HG03139 (cell line): ENCODE results near the gene DBI.

Source experiments
- ATAC-seq: cut with Tn5 transposase; IDR thresholded peaks from one replicate; pipeline ENCODE4 v1.9.1; 2021; ENCODE audit not compliant: unreplicated experiment

The DBI gene

GRCh38 chr2:119366649-119367471, at the start of gene DBI, which contains the start of gene C2orf76:
Gene DBI, plus strand, starts transcription at chr2:119366977. Its CDS starts 75 bp downstream, at chr2:119367052.
Gene C2orf76, minus strand, starts transcription at chr2:119366834. Its CDS starts 26,875 bp downstream, at chr2:119339959.
- ATAC-seq, result peak; percentile 95

- no peak for ATAC-seq
These were observed 49.2 kb upstream of the DBI start for GRCh38 chr2:119317554-119317953.

- no peak for ATAC-seq
These were observed 47.2 kb upstream of the DBI start for GRCh38 chr2:119319593-119319992.

GRCh38 chr2:119323459-119323858, 43.3 kb upstream of the DBI start:
- ATAC-seq, result no peak

GRCh38 chr2:119324685-119325270, 42.0 kb upstream of the DBI start:
- no peak for ATAC-seq

GRCh38 chr2:119326938-119327337, 39.8 kb upstream of the DBI start:
- ATAC-seq, result no peak

- no peak for ATAC-seq
These were observed 39.3 kb upstream of the DBI start for GRCh38 chr2:119327431-119327830.

- ATAC-seq, result no peak
These were observed 33.8 kb upstream of the DBI start for GRCh38 chr2:119332953-119333352.

- no peak for ATAC-seq
These were observed 33.4 kb upstream of the DBI start for GRCh38 chr2:119333360-119333759.

GRCh38 chr2:119333833-119334232, 32.9 kb upstream of the DBI start:
- ATAC-seq, result no peak

GRCh38 chr2:119337749-119338148, 29.0 kb upstream of the DBI start:
- ATAC-seq, result no peak

- ATAC-seq, result no peak
These were observed 28.5 kb upstream of the DBI start for GRCh38 chr2:119338272-119338671.

- peak; percentile 100 for ATAC-seq
These were observed 27.8 kb upstream of the DBI start for GRCh38 chr2:119338826-119339561.

GRCh38 chr2:119339562-119339923, 27.2 kb upstream of the DBI start:
- ATAC-seq, result no peak

- ATAC-seq, result no peak
These were observed 25.1 kb upstream of the DBI start for GRCh38 chr2:119341684-119342083.

GRCh38 chr2:119349289-119349688, 17.5 kb upstream of the DBI start:
- no peak for ATAC-seq

- no peak for ATAC-seq
These were observed 16.3 kb upstream of the DBI start for GRCh38 chr2:119350311-119350998.

- peak; percentile 95 for ATAC-seq
These were observed 14.4 kb upstream of the DBI start for GRCh38 chr2:119352357-119352756.

GRCh38 chr2:119354860-119355259, 11.9 kb upstream of the DBI start:
- ATAC-seq, result no peak

GRCh38 chr2:119359774-119360173, 7.0 kb upstream of the DBI start:
- ATAC-seq, result no peak

- no peak for ATAC-seq
These were observed 6.3 kb upstream of the DBI start for GRCh38 chr2:119360423-119360966.
